OCI-LY1 (cell line): ENCODE data around the gene RTL10.

Source experiments
- H2AFZ ChIP-seq: fragments of 200-600 bp; sonication (generic), shearing (Covaris generic); 2 replicates; pipeline ENCODE4 v1.6.0; 2014; ENCODE audit warnings: antibody characterized with exemption, mild to moderate bottlenecking, low read length
- H3F3A ChIP-seq: fragments of 200-600 bp; sonication (generic), shearing (Covaris generic); 2 replicates; pipeline ENCODE4 v1.6.0; 2014; ENCODE audit warnings: mild to moderate bottlenecking, antibody characterized with exemption, low read length, moderate library complexity; ENCODE audit not compliant: insufficient read depth
- H3K27ac ChIP-seq: fragments of 200-600 bp; sonication (generic); 2 replicates; pipeline ENCODE4 v1.5.1; 2014; ENCODE audit warnings: low read length, mixed run types, mild to moderate bottlenecking, low read depth; ENCODE audit not compliant: poor library complexity, severe bottlenecking
- H3K27me3 ChIP-seq: fragments of 200-600 bp; sonication (generic); 2 replicates; pipeline ENCODE4 v1.6.0; 2014; ENCODE audit warnings: antibody characterized with exemption, mild to moderate bottlenecking, low read length, moderate library complexity; ENCODE audit not compliant: insufficient read depth
- H3K36me3 ChIP-seq: fragments of 200-600 bp; sonication (generic); 2 replicates; pipeline ENCODE4 v1.6.1; 2014; ENCODE audit warnings: mild to moderate bottlenecking, antibody characterized with exemption, low read length, moderate library complexity, mixed read lengths; ENCODE audit not compliant: insufficient read depth
- H3K4me1 ChIP-seq: fragments of 200-600 bp; sonication (generic); 2 replicates; pipeline ENCODE4 v1.5.1; 2014; ENCODE audit warnings: mild to moderate bottlenecking, low read length, moderate library complexity; ENCODE audit not compliant: insufficient read depth, severe bottlenecking
- H3K4me2 ChIP-seq: fragments of 200-600 bp; sonication (generic), shearing (Covaris generic); 2 replicates; pipeline ENCODE4 v1.6.1; 2014; ENCODE audit warnings: low read length
- H3K4me3 ChIP-seq: fragments of 200-600 bp; sonication (generic); 2 replicates; pipeline ENCODE4 v1.5.1; 2014; ENCODE audit warnings: low read length, low read depth, mild to moderate bottlenecking, mixed read lengths; ENCODE audit not compliant: poor library complexity, severe bottlenecking
- H3K79me2 ChIP-seq: fragments of 200-600 bp; shearing (Covaris generic); 2 replicates; pipeline ENCODE4 v1.6.1; 2016; ENCODE audit warnings: mixed run types, low read length, mixed read lengths; ENCODE audit not compliant: insufficient read depth
- H3K9ac ChIP-seq: fragments of 200-600 bp; sonication (generic), shearing (Covaris generic); 2 replicates; pipeline ENCODE4 v1.6.1; 2014; ENCODE audit warnings: mild to moderate bottlenecking, low read length, mixed read lengths
- H3K9me2 ChIP-seq: fragments of 200-600 bp; sonication (generic), shearing (Covaris generic); 2 replicates; pipeline ENCODE4 v1.6.1; 2014; ENCODE audit warnings: low read depth, mild to moderate bottlenecking, low read length, mixed read lengths
- H3K9me3 ChIP-seq: fragments of 200-600 bp; shearing (Covaris generic); 2 replicates; pipeline ENCODE4 v1.6.1; 2014; ENCODE audit warnings: low read length, mixed read lengths
- H4K20me1 ChIP-seq: fragments of 200-600 bp; sonication (generic), shearing (Covaris generic); 2 replicates; pipeline ENCODE4 v1.6.0; 2016; ENCODE audit warnings: mild to moderate bottlenecking, low read length; ENCODE audit not compliant: insufficient read depth
- EZH2 ChIP-seq: fragments of 200-600 bp; sonication (generic), shearing (Covaris generic); IDR thresholded peaks from 2 replicates; pipeline ENCODE4 v1.8.0; 2017; ENCODE audit warnings: borderline replicate concordance, mixed run types, mild to moderate bottlenecking, antibody characterized with exemption, low read length, moderate library complexity, mixed read lengths
- TF ChIP-seq, protein P1 (sequence below): fragments of 200-600 bp; sonication (generic), shearing (Covaris generic); IDR thresholded peaks from 2 replicates; pipeline ENCODE4 v1.5.1; 2017; ENCODE audit warnings: mild to moderate bottlenecking, antibody characterized with exemption, low read length, moderate library complexity, mixed read lengths

The RTL10 gene

DNA sequence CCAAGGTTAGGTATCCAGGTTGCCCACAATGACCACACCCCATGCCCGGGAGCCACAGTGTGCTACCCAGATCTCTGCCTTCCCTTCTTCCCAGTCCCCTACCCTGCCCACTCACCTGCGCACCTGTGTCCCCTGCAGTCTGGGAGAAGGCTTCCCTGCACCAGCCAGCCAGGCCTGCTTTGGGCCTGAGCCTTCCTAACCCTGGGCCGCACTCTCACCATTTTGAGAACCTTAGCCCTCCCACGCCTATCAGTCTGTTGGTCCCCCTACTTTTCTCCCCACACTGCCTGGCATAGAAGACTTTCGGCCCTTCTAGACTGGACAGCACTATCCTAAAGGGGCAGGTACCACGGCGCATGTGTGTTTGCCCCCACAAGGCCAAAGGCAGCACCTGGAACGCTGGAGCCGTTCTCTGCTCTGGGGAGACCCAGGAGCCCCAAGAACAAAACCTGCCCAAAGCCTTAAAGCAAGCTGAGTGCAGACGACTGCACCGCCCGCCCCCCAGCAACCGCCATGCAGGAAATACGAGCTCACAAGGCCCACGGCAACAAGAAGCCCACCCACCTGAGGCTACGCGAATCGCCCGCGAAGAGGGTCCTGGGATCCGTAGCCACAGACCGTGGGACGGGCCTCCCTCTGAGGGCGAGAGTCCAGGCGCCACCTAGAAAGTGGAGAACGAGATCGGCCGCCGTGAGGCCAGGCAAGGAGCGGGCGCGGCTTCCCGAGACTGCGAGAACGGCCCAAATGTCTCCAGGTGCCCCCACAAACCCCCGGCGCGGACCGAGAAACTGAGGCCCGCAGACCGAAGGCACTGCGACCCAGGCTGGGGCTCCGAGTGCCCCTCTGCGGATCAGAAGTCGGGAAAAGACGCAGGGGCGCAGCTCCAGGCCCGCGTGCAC, 546 bp downstream of the RTL10 start:
- Histone ChIP-seq H3K27me3 (no peaks in the 10 kb centered on the region), H2AFZ (no peak overlapping the region), H3K36me3 (peaks cover 35% of the 10 kb centered on the region), H4K20me1 (no peaks in the 10 kb centered on the region), H3K4me3 (peak overlapping the region; percentile 90), H3K4me2 (peak overlapping the region; percentile 93), H3K79me2 (peaks cover 18% of the 10 kb centered on the region), H3K9me2 (no peaks in the 10 kb centered on the region), H3K9me3 (no peaks in the 10 kb centered on the region), H3F3A (no peaks in the 10 kb centered on the region), H3K9ac (peak overlapping the region; percentile 95), H3K4me1 (peaks cover 26% of the 10 kb centered on the region), H3K27ac (peak overlapping the region; percentile 6)
- no peak for TF ChIP-seq EZH2
- TF ChIP-seq, protein P1, sequence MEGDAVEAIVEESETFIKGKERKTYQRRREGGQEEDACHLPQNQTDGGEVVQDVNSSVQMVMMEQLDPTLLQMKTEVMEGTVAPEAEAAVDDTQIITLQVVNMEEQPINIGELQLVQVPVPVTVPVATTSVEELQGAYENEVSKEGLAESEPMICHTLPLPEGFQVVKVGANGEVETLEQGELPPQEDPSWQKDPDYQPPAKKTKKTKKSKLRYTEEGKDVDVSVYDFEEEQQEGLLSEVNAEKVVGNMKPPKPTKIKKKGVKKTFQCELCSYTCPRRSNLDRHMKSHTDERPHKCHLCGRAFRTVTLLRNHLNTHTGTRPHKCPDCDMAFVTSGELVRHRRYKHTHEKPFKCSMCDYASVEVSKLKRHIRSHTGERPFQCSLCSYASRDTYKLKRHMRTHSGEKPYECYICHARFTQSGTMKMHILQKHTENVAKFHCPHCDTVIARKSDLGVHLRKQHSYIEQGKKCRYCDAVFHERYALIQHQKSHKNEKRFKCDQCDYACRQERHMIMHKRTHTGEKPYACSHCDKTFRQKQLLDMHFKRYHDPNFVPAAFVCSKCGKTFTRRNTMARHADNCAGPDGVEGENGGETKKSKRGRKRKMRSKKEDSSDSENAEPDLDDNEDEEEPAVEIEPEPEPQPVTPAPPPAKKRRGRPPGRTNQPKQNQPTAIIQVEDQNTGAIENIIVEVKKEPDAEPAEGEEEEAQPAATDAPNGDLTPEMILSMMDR, result no peak

DNA sequence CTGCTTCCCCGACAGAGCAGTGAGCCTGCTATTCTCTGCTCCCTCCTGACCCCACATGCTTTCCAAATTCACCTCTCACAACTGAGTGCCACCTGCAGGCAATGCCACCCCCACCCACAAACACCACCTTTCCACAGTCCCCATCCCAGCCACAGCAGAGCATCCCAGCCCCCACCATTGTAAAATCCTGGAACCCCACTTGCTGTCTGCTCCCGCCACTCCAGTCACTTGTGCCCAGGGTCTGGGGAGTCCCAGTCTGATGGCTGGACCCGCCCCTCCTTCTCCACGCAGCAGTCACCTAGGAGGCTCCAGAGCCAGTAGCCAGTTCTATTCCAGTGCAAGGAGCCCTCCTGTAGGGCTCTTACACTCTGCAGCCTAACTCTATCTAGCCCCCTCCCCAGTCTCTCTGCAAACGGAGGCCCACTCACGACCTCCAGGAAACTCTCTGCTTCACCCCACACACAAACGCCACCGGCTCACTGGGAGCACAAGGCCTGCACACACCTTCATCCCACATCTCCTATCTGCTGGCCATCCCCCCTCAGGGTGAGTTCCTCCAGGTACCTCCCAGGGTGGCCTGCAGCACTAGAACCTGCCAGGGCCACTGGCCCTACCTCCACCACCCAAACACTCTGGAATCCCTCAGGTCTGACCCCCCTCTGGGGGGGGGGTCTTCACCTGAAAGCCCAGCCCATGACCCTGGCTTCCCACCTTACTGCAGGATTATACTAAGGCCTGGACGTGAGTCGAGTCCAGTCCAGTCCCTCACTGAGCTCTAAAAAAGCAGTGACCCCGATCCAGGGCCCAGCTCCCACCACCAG, 1.4 kb downstream of the RTL10 start:
- H3K4me3 ChIP-seq, result peak overlapping the region; percentile 90
- no peaks in the 10 kb centered on the region for H3F3A ChIP-seq
- no peaks in the 10 kb centered on the region for H3K9me2 ChIP-seq
- H3K9ac ChIP-seq, result peak overlapping the region; percentile 95
- no peaks in the 10 kb centered on the region for H3K9me3 ChIP-seq
- no peaks in the 10 kb centered on the region for H3K27me3 ChIP-seq
- peaks cover 32% of the 10 kb centered on the region for H3K4me1 ChIP-seq
- H3K27ac ChIP-seq, result no peak overlapping the region
- H4K20me1 ChIP-seq, result no peaks in the 10 kb centered on the region
- TF ChIP-seq EZH2, result no peak
- TF ChIP-seq, protein P1, result no peak
- peaks cover 18% of the 10 kb centered on the region for H3K79me2 ChIP-seq
- peaks cover 41% of the 10 kb centered on the region for H3K36me3 ChIP-seq
- H2AFZ ChIP-seq, result no peak overlapping the region
- peak overlapping the region; percentile 93 for H3K4me2 ChIP-seq

DNA sequence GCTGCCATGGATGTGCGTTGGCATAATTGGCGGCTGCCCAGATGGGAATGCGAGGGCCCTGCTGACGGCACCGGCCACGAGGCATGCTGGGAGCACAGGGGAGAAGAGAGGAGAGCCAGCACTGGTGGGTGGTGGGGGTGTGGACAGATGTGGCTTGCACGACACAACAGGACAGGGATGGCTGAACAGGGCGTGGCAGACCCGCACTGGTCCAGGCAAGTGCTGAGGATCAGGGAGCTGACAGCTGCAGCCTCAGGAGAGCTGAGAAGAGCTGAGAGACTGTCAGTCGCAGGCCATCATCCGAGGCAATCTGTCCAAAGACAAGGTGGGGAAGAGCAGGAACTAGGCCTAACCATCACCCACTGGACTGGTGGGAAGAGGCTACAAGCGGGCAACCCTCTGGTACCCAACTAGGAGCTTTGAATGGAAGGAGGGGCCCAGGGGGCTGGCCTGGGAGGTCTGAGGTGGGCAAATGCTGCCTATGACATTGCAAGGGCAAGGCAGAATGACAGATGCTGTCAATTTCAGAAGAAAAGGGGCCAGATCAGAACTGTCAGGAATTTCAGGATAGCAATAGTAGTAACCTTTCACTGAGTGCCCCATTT, 2.4 kb downstream of the RTL10 start:
- Histone ChIP-seq H3K4me2 (peak overlapping the region; percentile 93), H3K4me1 (peaks cover 32% of the 10 kb centered on the region), H3K9me2 (no peaks in the 10 kb centered on the region), H3K27me3 (no peaks in the 10 kb centered on the region), H3K36me3 (peaks cover 41% of the 10 kb centered on the region), H3F3A (no peaks in the 10 kb centered on the region), H3K27ac (no peak overlapping the region), H3K9me3 (no peaks in the 10 kb centered on the region), H3K4me3 (peak overlapping the region; percentile 90), H3K9ac (peak overlapping the region; percentile 9; the same call in 1 of the 2 replicates), H4K20me1 (no peaks in the 10 kb centered on the region), H2AFZ (no peak overlapping the region), H3K79me2 (peaks cover 18% of the 10 kb centered on the region)
- no peak for TF ChIP-seq EZH2
- TF ChIP-seq, protein P1, result no peak
